22Rv1 (cell line): ENCODE data around the gene MXI1.

Experiments used
- CTCF ChIP-seq: fragments of 450-650 bp; IDR thresholded peaks from 2 replicates; pipeline ENCODE4 v1.5.1; 2017; ENCODE audit warnings: mild to moderate bottlenecking
- ZFX ChIP-seq: fragments of 450-650 bp; IDR thresholded peaks from 2 replicates; pipeline ENCODE4 v1.6.1; 2017; ENCODE audit warnings: antibody characterized with exemption, borderline replicate concordance

GRCh38 chr10:110263164-110263563, 55.8 kb downstream of the MXI1 start:
- TF ChIP-seq CTCF (no peak), ZFX (no peak)
